NCI-H2171 treated with DMSO at 0.1 percent for 48 hours (cell line): Measurements from ENCODE around the gene SEC24D.

Experiments used
- DNase-seq: peaks from one replicate; lab custom pipeline; 2025; lab: John Stamatoyannopoulos, UW

Gene SEC24D

DNA sequence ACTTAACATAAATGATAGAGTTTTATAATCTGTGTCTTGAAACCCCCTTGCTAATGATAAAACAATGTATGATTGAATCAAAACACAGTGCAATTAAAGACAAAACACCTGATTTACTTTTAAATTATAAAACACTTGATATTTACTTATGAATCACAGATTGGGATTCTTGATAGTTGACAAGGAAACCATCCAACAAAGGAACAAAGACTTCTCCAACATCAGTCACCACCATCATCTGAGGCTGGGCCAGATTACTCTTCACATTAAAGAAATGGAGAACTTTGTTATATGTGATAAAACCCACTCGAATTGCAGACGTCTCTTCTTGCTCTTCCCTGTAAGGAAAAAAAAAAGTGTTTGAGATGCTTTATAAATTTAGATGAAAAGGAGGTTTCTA is 83.4 kb downstream of the SEC24D start:
- DNase-seq = no peak

DNA sequence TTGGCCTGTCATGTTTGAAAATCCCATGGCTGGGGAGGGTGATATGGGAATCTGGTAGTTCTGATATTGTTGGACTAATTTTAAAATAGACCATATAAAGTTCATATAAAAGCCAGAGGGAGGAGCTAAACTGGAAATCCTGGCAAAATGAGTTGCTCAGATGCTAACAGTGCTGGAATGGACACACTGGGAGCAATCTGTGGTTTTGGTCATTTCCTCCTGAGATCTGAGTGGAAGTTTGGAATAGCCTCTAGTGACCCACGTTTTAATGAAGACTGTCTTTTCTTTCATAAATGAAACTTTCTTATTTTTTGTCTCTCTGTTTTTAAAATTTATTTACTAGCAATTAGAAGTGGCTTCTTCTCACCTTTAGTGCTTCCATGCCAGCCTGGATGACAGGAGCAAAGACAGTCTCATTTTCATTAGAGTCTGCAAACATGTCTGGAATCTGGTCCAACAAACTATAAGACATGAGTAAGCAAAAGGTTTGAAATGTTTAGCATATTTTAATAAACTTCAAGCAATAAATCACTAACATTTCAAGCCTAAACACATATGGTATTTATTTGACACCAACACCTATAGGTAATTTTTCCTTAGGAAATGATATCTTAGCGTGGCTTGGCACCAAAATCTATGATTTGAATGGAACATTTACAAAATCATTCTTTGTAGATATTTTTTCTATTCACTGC is 84.2 kb downstream of the SEC24D start:
- no peak for DNase-seq

DNA sequence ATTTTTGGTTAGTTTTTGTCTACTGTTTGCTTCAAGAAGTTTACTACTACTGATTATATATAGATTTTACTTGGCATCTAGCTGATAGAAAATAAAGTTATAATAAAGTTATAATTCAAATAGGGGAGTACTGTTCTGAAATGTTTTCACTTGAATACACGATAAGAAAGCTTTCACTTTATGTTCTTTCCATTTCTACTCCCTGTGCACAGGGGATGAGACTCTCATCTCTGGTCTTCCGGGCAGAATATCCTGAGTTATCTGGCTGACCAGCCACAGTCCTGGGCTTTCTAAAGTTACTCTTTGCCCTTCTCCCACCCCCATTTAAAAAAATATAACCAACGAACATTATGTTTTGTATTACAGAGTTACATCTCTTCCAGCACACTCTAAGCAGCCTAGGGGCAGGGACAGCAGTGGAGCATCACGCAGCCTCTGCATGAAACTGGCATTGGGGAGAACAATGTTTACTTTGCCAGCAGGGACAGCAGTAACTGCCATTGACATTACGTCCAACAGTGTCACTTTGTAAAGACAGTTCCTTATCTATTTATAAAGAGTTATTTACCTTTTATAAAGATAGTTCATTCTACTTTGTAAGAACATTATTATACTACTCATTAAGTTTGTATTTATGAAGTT is 86.5 kb downstream of the SEC24D start:
- no peak for DNase-seq

DNA sequence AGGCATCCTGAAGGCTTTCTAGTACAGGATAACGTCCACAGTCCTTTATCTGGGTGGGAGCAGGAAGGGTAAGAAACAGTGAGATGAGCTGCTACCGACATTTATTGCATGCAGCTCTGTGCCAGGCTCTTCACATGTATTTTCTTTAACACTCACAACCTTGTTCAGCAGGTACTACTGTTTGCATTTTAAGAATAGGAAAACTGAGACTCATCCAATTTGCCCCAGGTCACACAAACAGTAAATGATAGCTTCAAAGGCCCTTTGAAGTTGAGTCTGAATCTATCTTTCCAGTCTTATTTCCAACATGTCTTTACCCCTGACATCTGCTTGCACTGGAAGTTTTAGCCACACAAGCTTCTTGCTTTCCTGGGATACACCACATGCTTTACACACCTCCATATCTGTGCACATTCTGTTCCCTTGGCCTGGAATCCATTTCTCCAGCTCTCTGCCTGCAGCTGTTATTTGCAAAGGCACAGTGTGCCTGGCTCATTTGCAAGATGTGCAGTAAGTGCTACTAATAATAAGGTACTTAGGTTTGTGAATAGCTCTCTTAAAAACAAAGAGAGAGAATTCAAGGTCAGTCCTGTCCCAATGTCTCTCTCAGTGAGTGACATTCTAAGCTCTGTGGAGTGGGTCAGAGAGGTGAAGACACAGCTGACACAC is 89.5 kb downstream of the SEC24D start:
- no peak for DNase-seq

DNA sequence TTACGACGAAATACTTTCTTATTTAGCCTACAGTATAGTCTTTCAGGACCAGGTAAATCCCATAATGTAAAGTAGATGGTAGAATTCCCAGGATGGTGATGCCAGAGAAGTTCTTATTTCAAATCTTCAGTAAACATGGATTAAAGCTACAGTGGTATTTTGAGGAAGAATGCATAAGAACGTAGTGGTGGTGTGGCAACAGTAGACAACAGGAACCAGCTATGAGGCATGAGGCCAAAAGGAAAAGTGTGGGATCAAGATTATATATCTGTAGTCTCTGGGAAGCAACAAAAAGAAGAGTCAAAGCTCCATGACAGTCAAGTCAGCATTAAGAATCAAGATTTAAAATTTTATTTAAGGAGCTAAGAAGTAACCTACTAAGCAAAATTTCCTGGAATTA is 90.6 kb downstream of the SEC24D start:
- no peak for DNase-seq

DNA sequence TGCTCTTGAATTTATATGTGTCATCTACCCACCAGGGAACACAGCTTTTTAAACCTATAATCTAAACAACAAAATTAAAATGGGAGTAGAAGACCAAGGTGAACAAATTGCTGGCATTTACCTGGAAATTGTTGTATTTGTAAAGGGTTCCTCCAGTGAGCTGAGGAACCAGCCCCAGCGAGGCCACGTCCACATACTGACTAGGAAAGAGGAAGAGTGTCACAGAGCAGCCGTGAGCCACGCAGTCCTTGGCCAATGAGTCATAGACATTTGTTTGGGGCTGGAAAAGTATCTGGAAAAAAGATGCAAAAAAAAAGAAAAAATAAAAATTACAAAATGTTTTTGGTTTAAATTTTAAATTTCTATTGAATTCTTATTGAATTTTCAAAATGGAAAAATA is 92.1 kb downstream of the SEC24D start:
- DNase-seq = no peak

DNA sequence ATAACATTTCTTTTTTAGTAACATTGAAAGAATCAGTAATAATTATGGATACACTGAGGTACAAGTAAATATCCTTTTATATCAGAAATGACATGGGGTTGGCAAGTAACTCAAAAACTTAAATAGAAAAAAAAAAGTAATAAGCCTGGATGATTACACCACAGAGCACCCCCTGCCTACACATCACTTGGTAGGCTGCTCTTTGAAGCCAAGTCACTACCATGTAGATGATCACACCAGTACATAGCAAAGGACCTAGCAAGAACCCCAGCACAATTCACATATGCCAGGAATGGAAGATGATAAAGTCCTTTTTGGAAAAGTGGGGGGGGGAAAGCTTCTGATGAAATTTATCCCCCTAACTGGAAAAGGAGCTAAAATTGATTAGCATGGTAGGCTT is 93.9 kb downstream of the SEC24D start:
- DNase-seq = no peak

DNA sequence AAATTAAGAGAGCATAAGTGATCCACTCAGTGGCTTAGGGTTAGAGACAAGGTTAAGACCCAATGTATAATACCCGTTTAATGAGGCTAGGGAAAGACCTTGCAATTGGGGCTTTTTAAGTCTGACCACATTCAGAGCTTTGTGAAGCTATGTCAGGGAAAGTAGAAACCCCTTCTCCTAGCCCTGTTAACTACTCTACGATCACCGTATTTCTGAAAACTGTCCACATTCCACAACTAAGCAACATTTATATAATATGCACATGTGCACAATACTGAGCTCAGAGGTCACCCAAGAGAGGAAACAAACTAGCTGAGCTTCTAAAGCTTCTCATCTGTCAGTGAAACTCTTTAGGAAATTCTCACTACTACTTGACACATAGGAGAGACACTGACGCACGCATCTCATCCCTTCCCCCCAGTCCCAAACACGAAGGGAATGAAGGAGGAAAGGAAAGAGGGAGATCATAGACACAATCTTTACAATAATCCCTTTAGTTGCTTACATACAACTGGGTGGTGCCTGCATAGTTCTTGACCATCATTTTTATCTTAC is 94.5 kb downstream of the SEC24D start:
- no peak for DNase-seq

DNA sequence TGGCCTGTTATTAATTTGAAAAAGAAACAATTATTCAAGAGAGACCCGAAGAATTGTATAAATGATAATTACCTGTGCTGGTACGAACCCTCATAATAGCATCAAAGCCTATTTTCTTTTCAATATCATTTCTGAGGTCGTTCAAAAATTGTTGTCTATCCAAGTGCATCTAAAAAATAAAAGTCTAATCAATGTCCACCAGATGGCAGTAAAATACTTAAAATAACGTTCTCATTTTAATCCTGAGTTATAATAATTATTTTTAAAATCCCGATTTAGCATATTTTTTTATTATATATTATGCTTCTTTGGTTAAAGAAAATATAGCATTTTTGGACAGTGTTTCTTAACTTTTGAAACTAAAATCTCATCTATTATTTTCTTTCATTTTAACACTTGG is 95.1 kb downstream of the SEC24D start:
- no peak for DNase-seq

DNA sequence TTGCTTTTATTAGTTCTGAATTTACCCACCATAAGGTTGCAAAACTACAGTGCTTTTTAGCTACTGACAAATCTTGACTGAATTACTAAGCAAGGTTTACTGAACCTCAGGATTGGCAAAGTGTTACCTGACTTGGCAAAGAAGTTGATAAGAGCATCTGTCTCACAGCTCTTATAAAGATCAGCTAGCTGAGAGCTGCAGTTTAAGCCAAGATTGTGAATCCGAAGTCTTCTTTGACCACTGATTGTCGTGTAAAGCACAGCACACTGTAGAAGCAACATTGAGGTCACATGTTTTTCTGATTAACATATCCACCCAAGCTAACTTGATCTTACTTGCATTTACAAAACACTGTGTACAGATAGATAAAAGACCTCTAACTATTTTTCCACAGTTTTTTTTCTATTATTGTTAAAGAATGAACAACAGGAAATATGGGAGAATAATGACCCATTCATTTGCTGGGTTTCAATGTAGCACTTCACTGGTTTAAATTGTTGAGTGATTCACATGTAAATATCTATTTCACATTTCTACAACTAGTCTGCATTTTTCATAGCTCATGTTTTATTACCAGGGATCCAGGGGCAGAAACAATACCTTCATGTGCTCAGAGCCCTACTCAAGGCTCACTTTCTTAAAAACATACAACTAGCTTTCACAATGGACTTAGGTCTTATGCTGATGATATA is 96.8 kb downstream of the SEC24D start:
- DNase-seq = no peak

DNA sequence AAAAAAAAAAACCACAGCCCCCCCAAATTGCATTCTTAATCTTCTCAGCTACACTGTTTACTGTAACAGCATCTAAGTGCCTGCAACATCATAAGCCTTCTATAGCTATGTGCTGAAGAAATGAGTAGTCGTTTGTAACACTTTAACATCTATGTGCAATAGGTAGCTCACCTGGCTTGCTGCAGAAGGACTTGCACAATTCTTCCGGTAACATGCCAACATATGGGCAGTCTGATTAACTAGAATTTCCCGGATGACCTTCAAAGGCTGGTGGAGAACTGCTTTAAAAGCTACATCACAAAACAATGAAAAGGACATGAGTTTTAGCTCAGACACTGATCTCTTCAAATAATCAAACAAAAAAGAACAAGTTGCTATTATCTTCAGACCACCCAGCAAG is 97.8 kb downstream of the SEC24D start:
- DNase-seq = no peak

DNA sequence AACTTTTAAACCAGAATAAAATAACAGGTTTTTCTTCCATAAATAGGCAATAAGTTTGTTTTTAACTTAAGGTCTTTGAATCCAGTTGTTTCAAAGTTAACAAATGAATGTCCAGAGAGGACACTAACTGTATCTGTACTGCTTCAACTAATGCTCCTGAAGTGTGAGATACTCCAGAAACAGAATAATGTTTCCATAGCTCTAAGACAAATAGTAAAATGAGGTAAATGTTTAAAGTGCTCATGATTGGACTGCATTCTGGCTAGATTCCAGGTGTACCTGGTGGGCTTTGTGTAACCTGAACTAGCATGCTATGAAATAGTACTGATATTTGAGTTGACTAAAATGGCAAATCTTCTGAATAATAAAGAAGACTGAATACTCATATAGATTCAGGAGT is 99.0 kb downstream of the SEC24D start:
- DNase-seq = no peak

DNA sequence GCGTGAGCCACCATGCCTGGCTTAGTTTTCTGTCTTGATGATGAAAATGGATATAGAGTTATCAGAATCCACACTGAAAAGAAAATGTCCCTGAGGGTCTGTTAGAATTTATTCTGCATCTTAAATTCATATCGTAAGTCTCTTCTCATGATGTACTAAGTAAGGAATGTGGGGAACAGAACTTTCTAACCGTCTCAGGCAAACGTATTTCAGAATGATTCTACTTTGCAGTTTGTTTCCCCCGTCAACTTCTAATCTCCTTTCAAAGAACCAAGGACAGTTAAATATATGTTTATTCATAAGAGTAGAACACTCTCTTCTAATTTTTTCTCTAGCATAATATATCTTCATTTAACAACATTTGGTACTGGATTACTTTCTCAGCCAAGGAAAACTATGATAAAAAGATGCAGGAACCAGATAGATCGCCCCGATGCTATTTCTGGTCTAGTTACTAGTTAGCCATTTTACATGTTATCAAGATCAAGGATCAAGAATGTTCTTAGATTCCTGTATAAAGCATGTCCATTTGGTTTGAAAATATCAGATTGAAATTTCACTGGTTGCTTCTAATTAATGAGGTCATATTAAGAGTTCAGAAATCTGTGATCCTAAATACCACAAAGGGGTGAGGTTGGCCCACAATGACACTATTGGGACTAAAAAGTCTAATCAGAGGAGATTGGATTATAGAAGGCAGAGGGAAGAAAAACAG is 101.3 kb downstream of the SEC24D start:
- DNase-seq = no peak

DNA sequence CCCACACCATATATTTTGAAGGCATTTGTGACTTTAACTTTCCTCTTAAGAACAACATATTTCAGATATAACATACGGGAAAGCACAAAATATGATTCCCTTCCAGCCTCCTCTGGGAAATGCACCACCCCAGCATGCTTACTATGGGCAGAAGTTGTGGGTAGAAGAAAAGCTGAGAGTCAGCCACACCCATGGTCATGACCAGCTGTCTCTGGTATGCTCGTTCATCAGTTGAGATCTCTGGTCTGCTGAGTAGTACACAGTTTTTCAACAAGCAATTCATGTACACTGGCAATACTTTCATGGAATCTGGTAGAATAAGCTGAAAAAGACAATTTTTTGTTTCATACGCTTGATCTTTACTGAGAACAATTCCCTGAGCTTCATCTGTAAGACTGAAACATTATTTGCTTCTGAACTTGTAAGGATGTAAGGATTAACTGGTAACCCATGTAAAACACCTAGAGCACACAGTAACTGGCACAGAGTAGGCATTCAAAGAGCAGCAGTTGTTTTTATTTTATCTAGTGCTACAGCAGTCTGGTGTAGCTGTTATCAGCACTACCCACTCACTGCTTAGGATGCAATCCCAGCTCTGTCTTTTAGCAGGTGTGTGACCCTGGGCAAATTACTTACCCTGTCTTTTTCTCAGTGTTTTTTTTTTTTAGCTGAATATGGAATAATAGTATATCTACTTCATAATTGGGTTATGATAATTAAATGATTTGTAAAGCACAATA is 103.2 kb downstream of the SEC24D start:
- DNase-seq = no peak

DNA sequence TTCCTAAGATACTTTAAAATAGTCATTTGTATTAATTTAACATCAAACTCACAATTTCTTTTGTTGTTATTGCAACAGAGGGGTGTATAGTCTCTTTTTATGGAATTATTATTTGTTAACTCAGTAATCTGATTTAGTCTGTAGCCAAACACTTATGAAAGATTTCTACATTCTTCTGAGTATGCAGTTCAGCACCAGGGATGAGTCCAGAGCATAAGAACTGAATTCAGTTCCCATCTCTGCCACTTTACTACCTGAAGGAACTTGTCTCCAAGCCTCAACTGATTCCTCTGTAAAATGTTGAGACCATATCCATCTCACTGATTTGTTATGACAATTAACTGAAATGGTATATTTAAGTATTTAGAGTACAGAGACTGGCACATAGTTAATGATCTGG is 105.2 kb downstream of the SEC24D start:
- no peak for DNase-seq

DNA sequence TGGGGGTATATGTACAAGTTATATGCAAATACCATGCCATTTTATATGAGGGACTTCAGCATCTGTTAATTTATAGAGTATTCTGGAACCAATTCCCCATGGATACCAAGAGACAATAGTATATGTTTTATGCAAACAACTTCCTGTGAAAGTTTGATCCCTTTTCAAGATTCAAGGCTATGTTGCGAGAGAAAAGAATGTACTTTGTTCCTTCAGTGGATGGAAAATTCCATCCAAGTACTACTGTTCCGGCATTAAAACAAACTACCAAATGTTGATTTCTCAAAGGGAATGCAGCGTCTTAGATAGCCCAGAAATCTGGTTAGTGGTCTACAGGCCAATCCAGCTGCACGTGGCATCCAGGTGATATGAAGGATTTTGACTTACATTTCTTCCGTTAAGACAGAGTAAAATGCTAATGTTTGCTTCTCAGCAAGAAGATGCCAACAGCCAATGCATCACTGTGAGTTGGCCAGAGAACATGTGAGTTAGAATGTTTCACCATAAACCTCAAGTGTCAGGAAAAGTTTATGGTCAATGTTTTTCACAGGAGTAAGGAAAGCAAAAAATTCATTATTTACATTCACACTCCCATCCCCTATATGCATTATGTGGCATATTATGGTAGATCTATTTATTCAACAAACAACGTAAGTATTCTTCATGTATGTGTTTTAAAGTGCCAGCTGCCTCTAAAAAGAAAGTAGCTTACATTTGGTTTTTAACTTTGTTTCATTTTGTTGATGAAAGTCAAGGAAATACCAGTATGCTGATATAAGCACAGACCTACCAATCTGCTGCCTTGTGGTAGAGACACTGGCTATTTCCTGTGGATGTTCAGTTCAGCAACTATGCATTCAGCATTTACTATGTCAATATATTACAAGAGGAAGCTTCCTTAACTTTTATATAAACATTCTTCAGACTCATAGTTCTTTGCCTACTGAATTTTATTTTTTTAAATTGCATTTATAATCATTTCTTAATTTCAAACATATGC is 106.3 kb downstream of the SEC24D start:
- DNase-seq = no peak

DNA sequence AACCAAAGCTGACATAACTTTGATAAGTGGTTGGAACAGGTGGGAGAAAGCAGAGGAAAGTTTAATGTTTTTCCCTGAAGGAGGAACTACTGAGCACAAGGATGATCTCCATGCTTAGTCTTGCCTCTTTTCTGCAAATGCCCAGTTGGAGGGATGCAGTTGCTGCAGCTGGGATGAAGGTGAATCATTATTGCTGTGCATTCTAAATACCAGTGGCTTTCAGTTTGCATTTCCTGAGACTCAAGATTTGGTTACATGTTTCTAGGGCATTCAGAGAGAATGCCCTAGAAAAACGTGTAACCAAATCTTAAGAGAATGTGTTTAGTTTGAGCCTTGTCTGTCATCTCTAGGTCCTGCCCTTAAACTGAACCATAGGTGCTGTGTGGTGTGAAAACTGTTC is 108.6 kb downstream of the SEC24D start:
- DNase-seq = no peak

DNA sequence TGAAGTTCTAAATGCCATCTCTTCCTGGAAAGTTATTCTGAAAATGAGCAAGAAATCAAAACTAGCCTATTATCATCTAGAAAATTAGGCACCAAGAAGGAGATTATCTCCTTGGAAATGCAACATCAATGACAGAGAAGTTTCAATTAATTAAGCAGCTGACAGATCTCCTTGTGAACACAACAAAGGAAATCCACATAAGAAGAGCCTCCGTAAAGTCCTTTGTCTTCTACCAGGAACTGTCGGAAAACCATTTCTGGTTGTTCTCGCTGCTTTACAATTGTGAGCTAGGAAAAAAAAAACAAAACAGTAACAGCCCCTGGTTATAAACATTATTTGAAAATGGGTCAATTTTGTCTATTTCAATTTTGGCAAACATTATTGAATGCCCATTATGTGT is 112.6 kb downstream of the SEC24D start:
- DNase-seq = no peak

DNA sequence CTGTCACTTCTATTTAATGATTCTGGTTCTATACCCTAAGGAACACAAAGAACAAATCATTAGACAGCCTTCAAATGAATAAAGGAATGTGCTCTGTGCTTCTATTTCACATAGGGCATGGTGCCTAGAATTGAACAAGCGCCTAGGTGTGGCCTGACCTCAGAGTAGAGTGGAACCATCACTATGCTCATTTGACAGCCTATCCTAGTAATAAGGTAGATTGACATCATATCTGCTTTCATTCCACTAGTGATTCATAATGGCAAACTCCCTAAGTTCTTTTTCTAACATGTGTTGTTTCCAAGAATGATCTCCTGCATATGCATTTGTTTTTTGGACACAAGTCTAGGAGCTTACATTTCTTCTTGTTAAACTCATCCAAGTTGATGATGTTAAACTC is 114.2 kb downstream of the SEC24D start:
- no peak for DNase-seq
